OCI-LY1 (cell line): ENCODE results near the gene WFS1.

Experiments
- H2AFZ ChIP-seq: fragments of 200-600 bp; sonication (generic), shearing (Covaris generic); 2 replicates; pipeline ENCODE4 v1.6.0; 2014; ENCODE audit warnings: antibody characterized with exemption, mild to moderate bottlenecking, low read length
- H3F3A ChIP-seq: fragments of 200-600 bp; sonication (generic), shearing (Covaris generic); 2 replicates; pipeline ENCODE4 v1.6.0; 2014; ENCODE audit warnings: mild to moderate bottlenecking, antibody characterized with exemption, low read length, moderate library complexity; ENCODE audit not compliant: insufficient read depth
- H3K27ac ChIP-seq: fragments of 200-600 bp; sonication (generic); 2 replicates; pipeline ENCODE4 v1.5.1; 2014; ENCODE audit warnings: low read length, mixed run types, mild to moderate bottlenecking, low read depth; ENCODE audit not compliant: poor library complexity, severe bottlenecking
- H3K27me3 ChIP-seq: fragments of 200-600 bp; sonication (generic); 2 replicates; pipeline ENCODE4 v1.6.0; 2014; ENCODE audit warnings: antibody characterized with exemption, mild to moderate bottlenecking, low read length, moderate library complexity; ENCODE audit not compliant: insufficient read depth
- H3K36me3 ChIP-seq: fragments of 200-600 bp; sonication (generic); 2 replicates; pipeline ENCODE4 v1.6.1; 2014; ENCODE audit warnings: mild to moderate bottlenecking, antibody characterized with exemption, low read length, moderate library complexity, mixed read lengths; ENCODE audit not compliant: insufficient read depth
- H3K4me1 ChIP-seq: fragments of 200-600 bp; sonication (generic); 2 replicates; pipeline ENCODE4 v1.5.1; 2014; ENCODE audit warnings: mild to moderate bottlenecking, low read length, moderate library complexity; ENCODE audit not compliant: insufficient read depth, severe bottlenecking
- H3K4me2 ChIP-seq: fragments of 200-600 bp; sonication (generic), shearing (Covaris generic); 2 replicates; pipeline ENCODE4 v1.6.1; 2014; ENCODE audit warnings: low read length
- H3K4me3 ChIP-seq: fragments of 200-600 bp; sonication (generic); 2 replicates; pipeline ENCODE4 v1.5.1; 2014; ENCODE audit warnings: low read length, low read depth, mild to moderate bottlenecking, mixed read lengths; ENCODE audit not compliant: poor library complexity, severe bottlenecking
- H3K79me2 ChIP-seq: fragments of 200-600 bp; shearing (Covaris generic); 2 replicates; pipeline ENCODE4 v1.6.1; 2016; ENCODE audit warnings: mixed run types, low read length, mixed read lengths; ENCODE audit not compliant: insufficient read depth
- H3K9ac ChIP-seq: fragments of 200-600 bp; sonication (generic), shearing (Covaris generic); 2 replicates; pipeline ENCODE4 v1.6.1; 2014; ENCODE audit warnings: mild to moderate bottlenecking, low read length, mixed read lengths
- H3K9me2 ChIP-seq: fragments of 200-600 bp; sonication (generic), shearing (Covaris generic); 2 replicates; pipeline ENCODE4 v1.6.1; 2014; ENCODE audit warnings: low read depth, mild to moderate bottlenecking, low read length, mixed read lengths
- H3K9me3 ChIP-seq: fragments of 200-600 bp; shearing (Covaris generic); 2 replicates; pipeline ENCODE4 v1.6.1; 2014; ENCODE audit warnings: low read length, mixed read lengths
- H4K20me1 ChIP-seq: fragments of 200-600 bp; sonication (generic), shearing (Covaris generic); 2 replicates; pipeline ENCODE4 v1.6.0; 2016; ENCODE audit warnings: mild to moderate bottlenecking, low read length; ENCODE audit not compliant: insufficient read depth
- CTCF ChIP-seq: fragments of 200-600 bp; sonication (generic), shearing (Covaris generic); IDR thresholded peaks from 2 replicates; pipeline ENCODE4 v1.5.1; 2017; ENCODE audit warnings: mild to moderate bottlenecking, antibody characterized with exemption, low read length, moderate library complexity, mixed read lengths
- EZH2 ChIP-seq: fragments of 200-600 bp; sonication (generic), shearing (Covaris generic); IDR thresholded peaks from 2 replicates; pipeline ENCODE4 v1.8.0; 2017; ENCODE audit warnings: borderline replicate concordance, mixed run types, mild to moderate bottlenecking, antibody characterized with exemption, low read length, moderate library complexity, mixed read lengths

The WFS1 gene

GRCh38 chr4:6257247-6258025 is 12.2 kb upstream of the WFS1 start:
- H3K27ac ChIP-seq: no peak overlapping the region

GRCh38 chr4:6258026-6258360 is 11.7 kb upstream of the WFS1 start:
- Histone ChIP-seq H3K27ac (no peak overlapping the region), H3F3A (no peaks in the 10 kb centered on the region), H3K4me3 (no peak overlapping the region), H3K9me2 (no peaks in the 10 kb centered on the region), H3K4me1 (no peaks in the 10 kb centered on the region), H3K4me2 (no peak overlapping the region), H3K36me3 (no peaks in the 10 kb centered on the region), H3K79me2 (no peaks in the 10 kb centered on the region), H2AFZ (no peak overlapping the region), H4K20me1 (no peaks in the 10 kb centered on the region), H3K27me3 (no peaks in the 10 kb centered on the region), H3K9ac (no peak overlapping the region), H3K9me3 (no peaks in the 10 kb centered on the region)
- TF ChIP-seq CTCF (no peak), EZH2 (no peak)

More at GRCh38 chr4:6257247-6258025, 12.2 kb upstream of the WFS1 start:
- no peaks in the 10 kb centered on the region for H4K20me1 ChIP-seq
- H3K9me3 ChIP-seq: no peaks in the 10 kb centered on the region
- H3F3A ChIP-seq: no peaks in the 10 kb centered on the region
- H3K4me3 ChIP-seq: no peak overlapping the region
- H3K79me2 ChIP-seq: no peaks in the 10 kb centered on the region
- no peaks in the 10 kb centered on the region for H3K27me3 ChIP-seq
- no peaks in the 10 kb centered on the region for H3K36me3 ChIP-seq
- no peak overlapping the region for H3K4me2 ChIP-seq
- no peaks in the 10 kb centered on the region for H3K4me1 ChIP-seq
- no peaks in the 10 kb centered on the region for H3K9me2 ChIP-seq
- no peak overlapping the region for H2AFZ ChIP-seq
- H3K9ac ChIP-seq: no peak overlapping the region
- TF ChIP-seq EZH2 (no peak), CTCF (no peak)

GRCh38 chr4:6258741-6259140 is 10.9 kb upstream of the WFS1 start:
- Histone ChIP-seq H3K4me1 (no peaks in the 10 kb centered on the region), H4K20me1 (no peaks in the 10 kb centered on the region), H3K9me2 (no peaks in the 10 kb centered on the region), H3K27me3 (no peaks in the 10 kb centered on the region), H3K36me3 (no peaks in the 10 kb centered on the region), H3K79me2 (no peaks in the 10 kb centered on the region), H3K9me3 (no peaks in the 10 kb centered on the region), H3K27ac (no peak overlapping the region), H2AFZ (no peak overlapping the region), H3K9ac (no peak overlapping the region), H3K4me3 (no peak overlapping the region), H3F3A (no peaks in the 10 kb centered on the region), H3K4me2 (no peak overlapping the region)
- TF ChIP-seq CTCF (no peak), EZH2 (no peak)
